GM12801 (cell line): ENCODE results near the gene FBXO38.

Experiments used
- CTCF ChIP-seq: IDR thresholded peaks from one replicate; pipeline ENCODE4 v1.5.1; 2011; ENCODE audit warnings: control low read depth; ENCODE audit not compliant: insufficient read length; ENCODE audit errors: extremely low read depth

The FBXO38 gene

GRCh38 chr5:148347706-148348105 lies 36.1 kb upstream of the FBXO38 start:
- no peak for TF ChIP-seq CTCF

- no peak for TF ChIP-seq CTCF
These were observed 31.1 kb upstream of the FBXO38 start for GRCh38 chr5:148352696-148353095.

- TF ChIP-seq CTCF, result no peak
These were observed 30.1 kb upstream of the FBXO38 start for GRCh38 chr5:148353634-148354033.

GRCh38 chr5:148364343-148364742 lies 19.4 kb upstream of the FBXO38 start:
- no peak for TF ChIP-seq CTCF

- TF ChIP-seq CTCF, result no peak
These were observed 15.5 kb upstream of the FBXO38 start for GRCh38 chr5:148368299-148368698.

- TF ChIP-seq CTCF, result no peak
These were observed 11.5 kb upstream of the FBXO38 start for GRCh38 chr5:148372166-148372725.

- no peak for TF ChIP-seq CTCF
These were observed 10.9 kb upstream of the FBXO38 start for GRCh38 chr5:148372893-148373292.
